Measurements from ENCODE around the gene ATP2B3. TPM values are rescaled to one million over a fixed set of nuclear protein-coding genes. Genes with fewer than 3 reads are reported as not detected.

Gene ATP2B3
- total RNA-seq, 4 donors from 2014 or later: not detected

- TF ChIP-seq CTCF (IDR thresholded peaks at IDR 0.05): no peak
- ATAC-seq (ENCODE audit: low FRiP score) (no peak), DNase-seq (ENCODE audit: low spot score) (no peak)
Observed at GRCh38 chrX:153527208-153527607, 9.8 kb downstream of the ATP2B3 start.

- no peak for ATAC-seq (ENCODE audit: low FRiP score)
Observed at GRCh38 chrX:153530411-153531129, 13.1 kb downstream of the ATP2B3 start.

GRCh38 chrX:153533091-153533490 lies 15.6 kb downstream of the ATP2B3 start:
- no peak for DNase-seq (ENCODE audit: low spot score)
- ATAC-seq (ENCODE audit: low FRiP score): no peak
- TF ChIP-seq CTCF (IDR thresholded peaks at IDR 0.05): no peak

More at GRCh38 chrX:153530411-153531129, 13.1 kb downstream of the ATP2B3 start:
- no peak for TF ChIP-seq CTCF (IDR thresholded peaks at IDR 0.05)
- no peak for DNase-seq (ENCODE audit: low spot score)

GRCh38 chrX:153537080-153537479 lies 19.6 kb downstream of the ATP2B3 start:
- TF ChIP-seq CTCF (IDR thresholded peaks at IDR 0.05): no peak
- ATAC-seq (ENCODE audit: low FRiP score) (no peak), DNase-seq (ENCODE audit: low spot score) (no peak)

GRCh38 chrX:153537526-153538295 lies 20.3 kb downstream of the ATP2B3 start:
- ATAC-seq (ENCODE audit: low FRiP score): peak; percentile 13
- TF ChIP-seq CTCF (IDR thresholded peaks at IDR 0.05): no peak
- DNase-seq (ENCODE audit: low spot score): no peak

- DNase-seq (ENCODE audit: low spot score): no peak
- ATAC-seq (ENCODE audit: low FRiP score): no peak
- no peak for TF ChIP-seq CTCF (IDR thresholded peaks at IDR 0.05)
Observed at GRCh38 chrX:153538424-153538823, 21.0 kb downstream of the ATP2B3 start.
